Right lobe of liver (tissue), 4 donors: ENCODE data around the gene MRPL28.

Experiments used
- POLR2A ChIP-seq: fragments of 450-650 bp; IDR thresholded peaks from one replicate; pipeline ENCODE4 v1.6.1; 2017; ENCODE audit warnings: antibody characterized with exemption, mild to moderate bottlenecking
- TF ChIP-seq, protein P1 (sequence below), 4 donors: fragments of 200-600 bp in 3 of 4; fragments of 450-650 bp in 1 of 4; IDR thresholded peaks; one replicate each; pipeline versions ENCODE4 v1.5.1 to v1.8.0; 2016 to 2022; ENCODE audit warnings: antibody characterized with exemption in 4 of 4, mild to moderate bottlenecking in 2 of 4
- donor health status: DM: no; HTN: no; CAD: no.
- donor health status: DM: no; HTN: no; CAD: no.
- donor health status: DM: no; HTN: yes; CAD: no.

DNA sequence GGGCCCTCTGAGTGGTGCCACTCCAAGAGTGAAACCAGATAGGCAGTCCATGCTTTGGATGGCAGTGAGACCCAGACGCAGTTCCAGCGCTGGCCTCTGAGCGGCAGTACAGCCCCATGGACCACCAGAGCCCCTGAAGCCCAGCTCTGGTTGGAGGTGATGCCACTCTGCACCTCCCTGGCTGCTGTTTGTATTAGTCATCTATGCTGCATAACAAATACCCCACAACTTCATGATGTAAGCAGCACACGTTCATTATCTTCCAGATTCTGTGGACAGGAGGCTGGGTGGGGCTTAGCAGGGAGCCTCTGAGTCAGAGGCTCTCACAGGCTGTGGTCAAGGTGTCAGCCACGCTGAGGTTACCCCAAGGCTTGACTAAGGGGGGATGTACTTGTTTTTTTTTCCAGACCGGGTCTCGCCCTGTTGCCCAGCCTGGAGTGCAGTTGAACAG lies 21.6 kb upstream of the MRPL28 start:
- TF ChIP-seq POLR2A: no peak
- TF ChIP-seq, protein P1, sequence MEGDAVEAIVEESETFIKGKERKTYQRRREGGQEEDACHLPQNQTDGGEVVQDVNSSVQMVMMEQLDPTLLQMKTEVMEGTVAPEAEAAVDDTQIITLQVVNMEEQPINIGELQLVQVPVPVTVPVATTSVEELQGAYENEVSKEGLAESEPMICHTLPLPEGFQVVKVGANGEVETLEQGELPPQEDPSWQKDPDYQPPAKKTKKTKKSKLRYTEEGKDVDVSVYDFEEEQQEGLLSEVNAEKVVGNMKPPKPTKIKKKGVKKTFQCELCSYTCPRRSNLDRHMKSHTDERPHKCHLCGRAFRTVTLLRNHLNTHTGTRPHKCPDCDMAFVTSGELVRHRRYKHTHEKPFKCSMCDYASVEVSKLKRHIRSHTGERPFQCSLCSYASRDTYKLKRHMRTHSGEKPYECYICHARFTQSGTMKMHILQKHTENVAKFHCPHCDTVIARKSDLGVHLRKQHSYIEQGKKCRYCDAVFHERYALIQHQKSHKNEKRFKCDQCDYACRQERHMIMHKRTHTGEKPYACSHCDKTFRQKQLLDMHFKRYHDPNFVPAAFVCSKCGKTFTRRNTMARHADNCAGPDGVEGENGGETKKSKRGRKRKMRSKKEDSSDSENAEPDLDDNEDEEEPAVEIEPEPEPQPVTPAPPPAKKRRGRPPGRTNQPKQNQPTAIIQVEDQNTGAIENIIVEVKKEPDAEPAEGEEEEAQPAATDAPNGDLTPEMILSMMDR (IDR thresholded peaks at IDR 0.05): peak; percentile 56 to 82 (median 70)
